ENCODE results near the gene ABCB4. TPM values are rescaled to one million over a fixed set of nuclear protein-coding genes. Genes with fewer than 3 reads are reported as not detected.

The ABCB4 gene
- total and polyA plus RNA-seq, 12 donors, result 1.2 to 14.4 (median 6.8) TPM

DNA sequence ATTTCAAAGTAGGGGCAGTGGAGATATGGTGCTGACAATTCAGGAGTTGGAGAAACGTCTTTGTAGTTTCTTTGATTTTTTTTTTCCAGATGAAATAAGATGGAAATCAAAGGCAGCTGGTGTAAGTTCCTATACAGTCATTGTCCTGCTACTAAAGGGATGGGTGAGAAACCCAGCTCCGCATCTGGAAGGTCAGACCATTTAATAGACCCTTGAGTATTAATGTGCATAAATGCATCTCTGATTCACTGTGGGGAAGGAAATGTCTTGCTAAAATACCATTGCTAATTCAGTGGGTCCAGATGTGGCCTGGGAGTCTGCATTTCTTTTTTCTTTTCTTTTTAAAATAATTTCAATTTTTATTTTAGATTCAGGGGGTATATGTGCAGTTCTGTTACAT, 15.5 kb downstream of the ABCB4 start:
- H3K9me3 ChIP-seq, result no peaks in the 10 kb centered on the region
- H3K4me1 ChIP-seq, result peaks cover 0 to 9% (median 0%) of the 10 kb centered on the region in 9 donors
- no peak overlapping the region for H3K27ac ChIP-seq
- TF ChIP-seq, protein P1, sequence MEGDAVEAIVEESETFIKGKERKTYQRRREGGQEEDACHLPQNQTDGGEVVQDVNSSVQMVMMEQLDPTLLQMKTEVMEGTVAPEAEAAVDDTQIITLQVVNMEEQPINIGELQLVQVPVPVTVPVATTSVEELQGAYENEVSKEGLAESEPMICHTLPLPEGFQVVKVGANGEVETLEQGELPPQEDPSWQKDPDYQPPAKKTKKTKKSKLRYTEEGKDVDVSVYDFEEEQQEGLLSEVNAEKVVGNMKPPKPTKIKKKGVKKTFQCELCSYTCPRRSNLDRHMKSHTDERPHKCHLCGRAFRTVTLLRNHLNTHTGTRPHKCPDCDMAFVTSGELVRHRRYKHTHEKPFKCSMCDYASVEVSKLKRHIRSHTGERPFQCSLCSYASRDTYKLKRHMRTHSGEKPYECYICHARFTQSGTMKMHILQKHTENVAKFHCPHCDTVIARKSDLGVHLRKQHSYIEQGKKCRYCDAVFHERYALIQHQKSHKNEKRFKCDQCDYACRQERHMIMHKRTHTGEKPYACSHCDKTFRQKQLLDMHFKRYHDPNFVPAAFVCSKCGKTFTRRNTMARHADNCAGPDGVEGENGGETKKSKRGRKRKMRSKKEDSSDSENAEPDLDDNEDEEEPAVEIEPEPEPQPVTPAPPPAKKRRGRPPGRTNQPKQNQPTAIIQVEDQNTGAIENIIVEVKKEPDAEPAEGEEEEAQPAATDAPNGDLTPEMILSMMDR (IDR thresholded peaks at IDR 0.05), result no peak
- intact Hi-C loops (cut with DNase I), result no loop called here
- no peaks in the 10 kb centered on the region for H3K27me3 ChIP-seq
- 73 to 85% methylated on average over 2 of the region's 2 CpGs for WGBS, 2 donors
- peaks cover 0 to 9% (median 0%) of the 10 kb centered on the region in 9 donors for H3K36me3 ChIP-seq
- DNase-seq (no peak), ATAC-seq (no peak)
- H3K4me3 ChIP-seq, result no peak overlapping the region

- Histone ChIP-seq H3K27me3 (no peaks in the 10 kb centered on the region), H3K27ac (no peak overlapping the region), H3K9me3 (no peaks in the 10 kb centered on the region), H3K36me3 (peaks cover 0 to 9% (median 0%) of the 10 kb centered on the region in 9 donors), H3K4me3 (no peak overlapping the region), H3K4me1 (peaks cover 0 to 9% (median 0%) of the 10 kb centered on the region in 9 donors)
- intact Hi-C loops (cut with DNase I), result no loop called here
- DNase-seq (no peak), ATAC-seq (no peak)
- 63 to 79% methylated on average over 3 of the region's 3 CpGs for WGBS, 2 donors
- TF ChIP-seq, protein P1 (IDR thresholded peaks at IDR 0.05), result no peak
Observed at GRCh38 chr7:87458148-87458547, 17.3 kb downstream of the ABCB4 start.

- peaks cover 0 to 9% (median 0%) of the 10 kb centered on the region in 9 donors for H3K4me1 ChIP-seq
- H3K36me3 ChIP-seq, result peaks cover 0 to 5% (median 0%) of the 10 kb centered on the region in 9 donors
- intact Hi-C loops (cut with DNase I), result no loop called here
- 11 to 15% methylated on average over 2 of the region's 2 CpGs for WGBS, 2 donors
- no peak overlapping the region for H3K4me3 ChIP-seq
- no peaks in the 10 kb centered on the region for H3K27me3 ChIP-seq
- DNase-seq (no peak), ATAC-seq (peak in 6 of 8 donors; percentile 38 to 79 (median 56))
- H3K9me3 ChIP-seq, result no peaks in the 10 kb centered on the region
- no peak overlapping the region for H3K27ac ChIP-seq
- TF ChIP-seq, protein P1 (IDR thresholded peaks at IDR 0.05), result no peak
Observed at GRCh38 chr7:87456247-87456646, 19.2 kb downstream of the ABCB4 start.

DNA sequence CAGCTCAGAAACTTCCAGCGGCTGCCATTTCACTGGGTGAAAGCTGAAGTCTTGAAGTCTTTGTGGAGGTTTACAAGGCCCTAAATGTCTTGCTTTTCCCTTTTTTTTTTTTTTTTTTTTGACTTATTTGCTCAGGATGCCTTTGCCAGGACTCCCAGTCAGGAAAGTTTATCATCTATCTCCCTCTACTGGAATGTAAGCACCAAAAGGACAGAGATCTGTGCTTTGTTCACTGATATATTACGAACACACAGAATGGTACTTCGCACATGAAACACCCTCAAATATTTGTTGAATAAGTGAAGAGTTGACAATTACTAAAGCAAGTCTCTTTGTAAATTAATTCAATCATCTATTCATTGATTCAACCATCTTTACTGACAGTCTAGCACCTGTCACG, 23.2 kb downstream of the ABCB4 start:
- Histone ChIP-seq H3K4me3 (no peak overlapping the region), H3K36me3 (peaks cover 0 to 9% (median 0%) of the 10 kb centered on the region in 9 donors), H3K27ac (no peak overlapping the region), H3K27me3 (no peaks in the 10 kb centered on the region), H3K9me3 (no peaks in the 10 kb centered on the region), H3K4me1 (peaks cover 0 to 9% (median 0%) of the 10 kb centered on the region in 9 donors)
- intact Hi-C loops (cut with DNase I), result no loop called here
- DNase-seq (no peak), ATAC-seq (no peak)
- 80 to 85% methylated on average over 4 of the region's 4 CpGs for WGBS, 2 donors
- TF ChIP-seq, protein P1 (IDR thresholded peaks at IDR 0.05), result no peak
